ENCODE results near the gene DRP2. TPM values are rescaled to one million over a fixed set of nuclear protein-coding genes. Genes with fewer than 3 reads are reported as not detected.

Gene DRP2
- total RNA-seq, 1 experiment from 2014 or later: 0.64 TPM

DNA sequence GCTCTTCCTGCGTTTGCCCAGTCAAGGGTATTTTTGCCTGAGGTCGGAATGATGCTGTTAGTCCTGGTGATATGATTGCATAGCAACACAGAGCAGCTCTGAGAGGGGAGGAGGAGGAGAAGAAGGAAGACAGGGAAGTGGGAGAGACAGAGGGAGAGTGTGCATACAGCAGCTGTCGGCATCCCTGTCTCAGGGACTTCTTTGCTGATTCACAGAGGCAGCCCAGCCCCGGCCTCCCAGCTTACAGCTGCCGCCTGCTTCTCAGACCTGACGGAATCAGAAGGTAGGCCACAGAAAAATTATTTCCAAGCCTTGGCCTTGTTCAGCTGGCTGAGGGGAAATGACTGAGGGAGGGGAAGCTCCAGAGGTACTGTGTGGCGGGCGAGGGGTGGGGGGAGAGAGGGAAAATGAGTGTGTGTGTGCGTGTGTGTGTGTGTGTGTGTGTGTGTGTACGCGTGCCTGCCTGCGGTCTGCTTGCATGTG, 319 bp downstream of the DRP2 start:
- H2AFZ ChIP-seq (ENCODE audit: low read depth, low read length, poor library complexity, severe bottlenecking): no peak overlapping the region
- no peak for ATAC-seq

More for the DNA sequence above, 319 bp downstream of the DRP2 start:
- Histone ChIP-seq H3K4me2 (ENCODE audit: low read length) (no peak overlapping the region), H3K4me3 (replicated peaks in 1 of 2; ENCODE audit: low read depth in 1 of 2, low read length in 2 of 2) (no peak overlapping the region), H3K27ac (ENCODE audit: low read depth, low read length) (no peak overlapping the region), H4K20me1 (ENCODE audit: insufficient read depth) (no peaks in the 10 kb centered on the region), H3K4me1 (ENCODE audit: control insufficient read depth in 1 of 2, insufficient read depth in 2 of 2, low read length in 2 of 2) (no peaks in the 10 kb centered on the region), H3K9ac (ENCODE audit: low read length) (no peak overlapping the region), H3K36me3 (ENCODE audit: control insufficient read depth in 1 of 2, insufficient read depth in 2 of 2, low read length in 2 of 2) (no peaks in the 10 kb centered on the region), H3K9me2 (ENCODE audit: insufficient read depth) (no peaks in the 10 kb centered on the region), H3K79me2 (ENCODE audit: insufficient read depth, low read length) (no peaks in the 10 kb centered on the region), H3K27me3 (ENCODE audit: insufficient read depth, low read length) (no peaks in the 10 kb centered on the region), H3K9me3 (ENCODE audit: control insufficient read depth in 1 of 2, insufficient read depth in 1 of 2, low read depth in 1 of 2, low read length in 2 of 2) (no peaks in the 10 kb centered on the region)
- no peak for TF ChIP-seq RAD21 (IDR thresholded peaks at IDR 0.05; ENCODE audit: low read depth)
- TF ChIP-seq, protein P1, sequence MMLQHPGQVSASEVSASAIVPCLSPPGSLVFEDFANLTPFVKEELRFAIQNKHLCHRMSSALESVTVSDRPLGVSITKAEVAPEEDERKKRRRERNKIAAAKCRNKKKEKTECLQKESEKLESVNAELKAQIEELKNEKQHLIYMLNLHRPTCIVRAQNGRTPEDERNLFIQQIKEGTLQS (IDR thresholded peaks at IDR 0.05): no peak
- no peak for TF ChIP-seq CEBPB (IDR thresholded peaks at IDR 0.05; ENCODE audit: low read depth)
- TF ChIP-seq SIN3A (IDR thresholded peaks at IDR 0.05; ENCODE audit: low read depth): no peak
- TF ChIP-seq SP1 (IDR thresholded peaks at IDR 0.05; ENCODE audit: low read depth): no peak
- no peak for TF ChIP-seq EGR1 (IDR thresholded peaks at IDR 0.05; ENCODE audit: low read depth)
- no peak for TF ChIP-seq ZFX (IDR thresholded peaks at IDR 0.05)
- TF ChIP-seq, protein P2, sequence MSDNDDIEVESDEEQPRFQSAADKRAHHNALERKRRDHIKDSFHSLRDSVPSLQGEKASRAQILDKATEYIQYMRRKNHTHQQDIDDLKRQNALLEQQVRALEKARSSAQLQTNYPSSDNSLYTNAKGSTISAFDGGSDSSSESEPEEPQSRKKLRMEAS (IDR thresholded peaks at IDR 0.05): no peak
- no peak for TF ChIP-seq EZH2phosphoT487 (IDR thresholded peaks at IDR 0.05; ENCODE audit: borderline replicate concordance)
- TF ChIP-seq YY1 (IDR thresholded peaks at IDR 0.05; ENCODE audit: extremely low read depth, insufficient replicate concordance, low read depth, low read length): no peak
- no peak for TF ChIP-seq CBX3 (IDR thresholded peaks at IDR 0.05; ENCODE audit: low read depth)
- TF ChIP-seq FOSL1 (IDR thresholded peaks at IDR 0.05; ENCODE audit: low read depth): no peak
- TF ChIP-seq TCF7L2 (IDR thresholded peaks at IDR 0.05; ENCODE audit: borderline replicate concordance, extremely low read depth, insufficient read depth, insufficient read length): no peak
- TF ChIP-seq EZH2 (IDR thresholded peaks at IDR 0.05): no peak
- TF ChIP-seq POLR2A (IDR thresholded peaks at IDR 0.05; ENCODE audit: borderline replicate concordance, extremely low read depth, insufficient read depth, insufficient read length): no peak
- TF ChIP-seq, protein P3, sequence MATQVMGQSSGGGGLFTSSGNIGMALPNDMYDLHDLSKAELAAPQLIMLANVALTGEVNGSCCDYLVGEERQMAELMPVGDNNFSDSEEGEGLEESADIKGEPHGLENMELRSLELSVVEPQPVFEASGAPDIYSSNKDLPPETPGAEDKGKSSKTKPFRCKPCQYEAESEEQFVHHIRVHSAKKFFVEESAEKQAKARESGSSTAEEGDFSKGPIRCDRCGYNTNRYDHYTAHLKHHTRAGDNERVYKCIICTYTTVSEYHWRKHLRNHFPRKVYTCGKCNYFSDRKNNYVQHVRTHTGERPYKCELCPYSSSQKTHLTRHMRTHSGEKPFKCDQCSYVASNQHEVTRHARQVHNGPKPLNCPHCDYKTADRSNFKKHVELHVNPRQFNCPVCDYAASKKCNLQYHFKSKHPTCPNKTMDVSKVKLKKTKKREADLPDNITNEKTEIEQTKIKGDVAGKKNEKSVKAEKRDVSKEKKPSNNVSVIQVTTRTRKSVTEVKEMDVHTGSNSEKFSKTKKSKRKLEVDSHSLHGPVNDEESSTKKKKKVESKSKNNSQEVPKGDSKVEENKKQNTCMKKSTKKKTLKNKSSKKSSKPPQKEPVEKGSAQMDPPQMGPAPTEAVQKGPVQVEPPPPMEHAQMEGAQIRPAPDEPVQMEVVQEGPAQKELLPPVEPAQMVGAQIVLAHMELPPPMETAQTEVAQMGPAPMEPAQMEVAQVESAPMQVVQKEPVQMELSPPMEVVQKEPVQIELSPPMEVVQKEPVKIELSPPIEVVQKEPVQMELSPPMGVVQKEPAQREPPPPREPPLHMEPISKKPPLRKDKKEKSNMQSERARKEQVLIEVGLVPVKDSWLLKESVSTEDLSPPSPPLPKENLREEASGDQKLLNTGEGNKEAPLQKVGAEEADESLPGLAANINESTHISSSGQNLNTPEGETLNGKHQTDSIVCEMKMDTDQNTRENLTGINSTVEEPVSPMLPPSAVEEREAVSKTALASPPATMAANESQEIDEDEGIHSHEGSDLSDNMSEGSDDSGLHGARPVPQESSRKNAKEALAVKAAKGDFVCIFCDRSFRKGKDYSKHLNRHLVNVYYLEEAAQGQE (IDR thresholded peaks at IDR 0.05; ENCODE audit: low read depth): no peak
- TF ChIP-seq, protein P4, sequence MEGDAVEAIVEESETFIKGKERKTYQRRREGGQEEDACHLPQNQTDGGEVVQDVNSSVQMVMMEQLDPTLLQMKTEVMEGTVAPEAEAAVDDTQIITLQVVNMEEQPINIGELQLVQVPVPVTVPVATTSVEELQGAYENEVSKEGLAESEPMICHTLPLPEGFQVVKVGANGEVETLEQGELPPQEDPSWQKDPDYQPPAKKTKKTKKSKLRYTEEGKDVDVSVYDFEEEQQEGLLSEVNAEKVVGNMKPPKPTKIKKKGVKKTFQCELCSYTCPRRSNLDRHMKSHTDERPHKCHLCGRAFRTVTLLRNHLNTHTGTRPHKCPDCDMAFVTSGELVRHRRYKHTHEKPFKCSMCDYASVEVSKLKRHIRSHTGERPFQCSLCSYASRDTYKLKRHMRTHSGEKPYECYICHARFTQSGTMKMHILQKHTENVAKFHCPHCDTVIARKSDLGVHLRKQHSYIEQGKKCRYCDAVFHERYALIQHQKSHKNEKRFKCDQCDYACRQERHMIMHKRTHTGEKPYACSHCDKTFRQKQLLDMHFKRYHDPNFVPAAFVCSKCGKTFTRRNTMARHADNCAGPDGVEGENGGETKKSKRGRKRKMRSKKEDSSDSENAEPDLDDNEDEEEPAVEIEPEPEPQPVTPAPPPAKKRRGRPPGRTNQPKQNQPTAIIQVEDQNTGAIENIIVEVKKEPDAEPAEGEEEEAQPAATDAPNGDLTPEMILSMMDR (IDR thresholded peaks at IDR 0.05 in 2 of 3, conservative IDR thresholded peaks at IDR 0.05 in 1 of 3; ENCODE audit: borderline replicate concordance in 1 of 3, insufficient read depth in 1 of 3, low read depth in 2 of 3, low read length in 2 of 3): no peak
- TF ChIP-seq POLR2AphosphoS5 (IDR thresholded peaks at IDR 0.05; ENCODE audit: low read depth, low read length): no peak
- TF ChIP-seq JUND (IDR thresholded peaks at IDR 0.05): no peak
- TF ChIP-seq, protein P5, sequence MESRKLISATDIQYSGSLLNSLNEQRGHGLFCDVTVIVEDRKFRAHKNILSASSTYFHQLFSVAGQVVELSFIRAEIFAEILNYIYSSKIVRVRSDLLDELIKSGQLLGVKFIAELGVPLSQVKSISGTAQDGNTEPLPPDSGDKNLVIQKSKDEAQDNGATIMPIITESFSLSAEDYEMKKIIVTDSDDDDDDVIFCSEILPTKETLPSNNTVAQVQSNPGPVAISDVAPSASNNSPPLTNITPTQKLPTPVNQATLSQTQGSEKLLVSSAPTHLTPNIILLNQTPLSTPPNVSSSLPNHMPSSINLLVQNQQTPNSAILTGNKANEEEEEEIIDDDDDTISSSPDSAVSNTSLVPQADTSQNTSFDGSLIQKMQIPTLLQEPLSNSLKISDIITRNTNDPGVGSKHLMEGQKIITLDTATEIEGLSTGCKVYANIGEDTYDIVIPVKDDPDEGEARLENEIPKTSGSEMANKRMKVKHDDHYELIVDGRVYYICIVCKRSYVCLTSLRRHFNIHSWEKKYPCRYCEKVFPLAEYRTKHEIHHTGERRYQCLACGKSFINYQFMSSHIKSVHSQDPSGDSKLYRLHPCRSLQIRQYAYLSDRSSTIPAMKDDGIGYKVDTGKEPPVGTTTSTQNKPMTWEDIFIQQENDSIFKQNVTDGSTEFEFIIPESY (IDR thresholded peaks at IDR 0.05; ENCODE audit: extremely low read depth, insufficient replicate concordance, low read length): no peak
- BruUV-seq (replicated peaks): no TSS peak
- ChIA-PET CTCF (no interaction called here), POLR2A (no interaction called here), RAD21 (ENCODE audit: low non-redundant PET in 1 of 2, low total read pairs in 2 of 2, uncharacterized antibody in 2 of 2, unreplicated experiment in 2 of 2) (no interaction called here)
- no peak for DNase-seq (ENCODE audit: low read depth, low spot score)
- intact Hi-C loops (cut with micrococcal nuclease): no loop called here
